Measurements from ENCODE around the gene KCNG2.

Gene KCNG2

DNA sequence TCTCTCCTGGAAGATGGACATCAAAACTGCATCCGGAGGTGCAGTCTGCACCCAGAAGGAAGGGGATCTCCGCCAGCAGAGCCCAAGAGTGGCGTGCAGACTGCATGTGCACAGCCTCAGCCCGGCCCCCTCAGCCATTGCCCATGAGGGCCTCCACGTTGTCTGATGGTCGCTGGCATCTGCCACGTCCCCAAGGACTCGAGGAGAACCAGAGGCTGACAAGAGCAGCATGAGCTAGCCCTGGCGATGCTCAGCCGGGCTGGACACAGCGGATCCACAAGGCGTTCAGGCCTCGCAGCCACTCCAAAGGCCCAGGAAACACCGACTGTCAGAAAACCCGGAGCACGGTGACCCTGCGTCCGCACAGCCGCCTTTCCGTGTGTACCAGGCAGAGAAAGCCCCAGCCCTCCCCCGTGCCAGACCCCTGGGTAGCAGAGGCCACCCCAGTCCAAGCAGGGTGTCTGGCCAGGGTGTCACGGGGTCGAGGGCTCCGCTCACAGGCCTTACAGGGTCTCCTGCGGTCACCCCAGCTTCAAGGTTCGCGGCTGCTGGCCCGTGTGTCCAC lies 105.4 kb downstream of the KCNG2 start:
- Histone ChIP-seq H3K27me3 (ENCODE audit: insufficient read depth, low read length) (no peaks in the 10 kb centered on the region), H2AFZ (ENCODE audit: low read length, unreplicated experiment) (no peak overlapping the region), H3K4me1 (ENCODE audit: control insufficient read depth, insufficient read depth, low read length, unreplicated experiment) (no peaks in the 10 kb centered on the region), H3K36me3 (ENCODE audit: insufficient read depth, low read length) (peaks cover 23% of the 10 kb centered on the region; the same call in 1 of the 2 replicates), H3K79me2 (ENCODE audit: control insufficient read depth, insufficient read depth, low read length, unreplicated experiment) (no peaks in the 10 kb centered on the region), H3K27ac (ENCODE audit: low read depth, low read length) (no peak overlapping the region), H3K4me3 (ENCODE audit: low read depth, low read length) (no peak overlapping the region)

DNA sequence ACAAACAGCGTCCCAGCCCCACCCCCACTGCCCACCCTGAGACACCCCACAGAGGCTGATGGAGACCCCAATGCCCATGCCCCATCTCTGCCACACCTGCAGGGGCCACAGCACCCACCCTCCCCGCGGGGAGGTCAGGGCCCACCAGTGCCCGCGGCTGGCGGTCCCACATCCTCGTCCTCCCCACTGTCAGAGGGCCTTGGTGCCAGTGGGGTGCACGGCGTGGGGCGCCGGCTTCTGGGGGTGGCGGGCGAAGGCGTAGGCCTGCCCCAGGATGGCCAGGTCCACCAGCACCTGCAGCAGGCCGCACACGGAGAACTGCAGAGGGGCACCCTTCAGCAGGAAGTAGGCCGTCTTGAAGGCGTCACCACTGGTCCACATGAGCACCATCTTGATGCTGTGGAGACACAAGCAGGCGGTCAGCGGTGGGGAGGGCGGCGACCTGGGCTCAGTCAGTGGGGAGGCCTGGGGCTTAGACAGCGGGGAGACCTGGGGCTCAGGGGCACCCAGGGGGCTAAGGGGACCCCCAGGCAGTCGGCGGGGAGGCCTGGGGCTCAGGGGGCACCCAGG lies 106.1 kb downstream of the KCNG2 start:
- H2AFZ ChIP-seq (ENCODE audit: low read length, unreplicated experiment) = no peak overlapping the region
- no peak overlapping the region for H3K4me3 ChIP-seq (ENCODE audit: low read depth, low read length)
- H3K4me1 ChIP-seq (ENCODE audit: control insufficient read depth, insufficient read depth, low read length, unreplicated experiment) = no peaks in the 10 kb centered on the region
- H3K27me3 ChIP-seq (ENCODE audit: insufficient read depth, low read length) = no peaks in the 10 kb centered on the region
- peaks cover 24% of the 10 kb centered on the region; the same call in 1 of the 2 replicates for H3K36me3 ChIP-seq (ENCODE audit: insufficient read depth, low read length)
- no peak overlapping the region for H3K27ac ChIP-seq (ENCODE audit: low read depth, low read length)
- H3K79me2 ChIP-seq (ENCODE audit: control insufficient read depth, insufficient read depth, low read length, unreplicated experiment) = no peaks in the 10 kb centered on the region

DNA sequence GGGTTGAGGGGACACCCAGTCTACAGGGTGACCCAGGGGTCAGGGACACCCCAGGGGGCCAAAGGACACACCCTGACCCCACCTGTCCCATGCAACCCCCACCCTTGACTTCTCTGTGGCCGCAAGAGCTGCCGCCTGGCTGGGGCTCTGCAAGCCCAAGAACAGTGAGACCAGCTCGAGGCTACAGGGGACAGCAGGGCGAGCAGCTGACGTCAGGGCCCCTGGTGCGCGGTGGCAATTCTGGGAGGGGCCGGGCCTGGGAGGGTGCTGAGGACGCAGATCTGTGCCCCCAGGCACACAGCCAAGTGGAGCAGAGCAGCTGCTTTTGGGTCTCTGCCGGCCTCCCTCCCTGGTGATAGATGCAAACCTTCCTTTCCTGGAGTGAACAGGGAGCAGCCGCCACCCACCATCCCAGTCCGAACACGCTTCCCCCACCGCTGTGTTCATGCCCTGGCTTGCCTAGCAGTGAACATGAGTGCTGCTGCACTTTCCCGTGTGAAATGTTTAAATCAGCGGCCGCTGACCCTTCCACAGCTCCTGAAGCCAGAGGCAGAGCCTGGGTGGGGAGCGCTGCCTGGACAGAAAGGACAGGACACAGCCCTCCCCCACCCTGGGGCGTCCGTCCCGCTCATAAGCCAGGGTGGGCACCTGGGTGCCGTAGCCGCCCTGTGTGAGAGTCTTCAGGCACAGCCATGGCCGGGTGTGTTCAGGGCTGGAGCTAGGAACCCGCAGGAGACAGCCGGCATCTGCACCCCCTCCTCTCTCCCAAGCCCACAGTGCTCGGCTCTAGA lies 106.8 kb downstream of the KCNG2 start:
- H3K4me3 ChIP-seq (ENCODE audit: low read depth, low read length) = no peak overlapping the region
- no peak overlapping the region for H3K27ac ChIP-seq (ENCODE audit: low read depth, low read length)
- H3K27me3 ChIP-seq (ENCODE audit: insufficient read depth, low read length) = no peaks in the 10 kb centered on the region
- H3K4me1 ChIP-seq (ENCODE audit: control insufficient read depth, insufficient read depth, low read length, unreplicated experiment) = no peaks in the 10 kb centered on the region
- H3K36me3 ChIP-seq (ENCODE audit: insufficient read depth, low read length) = peaks cover 27% of the 10 kb centered on the region; the same call in 1 of the 2 replicates
- H2AFZ ChIP-seq (ENCODE audit: low read length, unreplicated experiment) = no peak overlapping the region
- no peaks in the 10 kb centered on the region for H3K79me2 ChIP-seq (ENCODE audit: control insufficient read depth, insufficient read depth, low read length, unreplicated experiment)

DNA sequence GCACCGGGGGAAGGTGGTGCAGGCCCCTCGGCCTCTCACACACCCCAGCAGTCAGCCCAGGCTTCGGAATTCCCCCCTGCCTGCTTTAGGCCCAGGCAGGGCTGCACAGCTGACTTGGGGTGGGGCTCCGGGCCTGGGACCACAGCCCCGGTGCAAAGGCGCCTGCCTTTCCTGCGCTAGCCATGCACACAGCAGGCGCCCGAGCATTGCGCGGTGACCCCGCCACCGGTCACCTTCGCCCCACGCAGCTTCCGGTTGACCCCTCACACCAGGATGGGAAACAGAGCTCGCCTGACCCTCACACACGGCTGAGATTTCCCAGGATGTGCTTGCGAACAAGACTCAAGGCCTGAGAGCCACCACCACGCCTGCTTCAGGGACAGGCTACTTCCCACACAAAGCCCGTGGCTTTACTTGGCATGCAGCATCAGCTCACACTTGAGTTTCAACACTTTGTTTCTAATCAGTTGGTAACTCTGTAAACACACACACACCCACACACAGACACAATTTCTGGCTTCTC lies 107.7 kb downstream of the KCNG2 start:
- no peak overlapping the region for H2AFZ ChIP-seq (ENCODE audit: low read length, unreplicated experiment)
- H3K27me3 ChIP-seq (ENCODE audit: insufficient read depth, low read length) = no peaks in the 10 kb centered on the region
- no peak overlapping the region for H3K27ac ChIP-seq (ENCODE audit: low read depth, low read length)
- peaks cover 27% of the 10 kb centered on the region; the same call in 1 of the 2 replicates for H3K36me3 ChIP-seq (ENCODE audit: insufficient read depth, low read length)
- no peaks in the 10 kb centered on the region for H3K79me2 ChIP-seq (ENCODE audit: control insufficient read depth, insufficient read depth, low read length, unreplicated experiment)
- H3K4me3 ChIP-seq (ENCODE audit: low read depth, low read length) = no peak overlapping the region
- no peaks in the 10 kb centered on the region for H3K4me1 ChIP-seq (ENCODE audit: control insufficient read depth, insufficient read depth, low read length, unreplicated experiment)

DNA sequence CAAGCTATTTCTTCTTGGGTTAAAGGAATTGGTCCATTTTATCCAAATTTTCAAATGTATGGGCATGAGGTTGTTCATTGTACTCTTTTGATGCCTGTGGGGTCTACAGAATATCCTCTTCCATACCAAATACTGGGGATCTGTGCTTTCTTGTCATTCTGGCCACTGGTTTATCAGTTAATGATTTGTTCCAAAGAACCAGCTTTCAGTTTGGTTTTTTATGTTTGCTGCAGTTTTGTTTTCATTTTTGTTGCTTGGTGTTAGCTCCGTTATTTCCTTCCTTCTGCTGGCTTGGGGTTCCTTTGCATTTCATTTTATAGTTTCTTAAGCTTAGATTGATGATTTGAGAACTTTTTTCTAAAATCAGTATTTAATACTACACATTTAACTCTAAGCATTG lies 108.3 kb downstream of the KCNG2 start:
- Histone ChIP-seq H2AFZ (ENCODE audit: low read length, unreplicated experiment) (no peak overlapping the region), H3K36me3 (ENCODE audit: insufficient read depth, low read length) (peaks cover 27% of the 10 kb centered on the region; the same call in 1 of the 2 replicates), H3K27me3 (ENCODE audit: insufficient read depth, low read length) (no peaks in the 10 kb centered on the region), H3K79me2 (ENCODE audit: control insufficient read depth, insufficient read depth, low read length, unreplicated experiment) (no peaks in the 10 kb centered on the region), H3K27ac (ENCODE audit: low read depth, low read length) (no peak overlapping the region), H3K4me3 (ENCODE audit: low read depth, low read length) (no peak overlapping the region), H3K4me1 (ENCODE audit: control insufficient read depth, insufficient read depth, low read length, unreplicated experiment) (no peaks in the 10 kb centered on the region)

DNA sequence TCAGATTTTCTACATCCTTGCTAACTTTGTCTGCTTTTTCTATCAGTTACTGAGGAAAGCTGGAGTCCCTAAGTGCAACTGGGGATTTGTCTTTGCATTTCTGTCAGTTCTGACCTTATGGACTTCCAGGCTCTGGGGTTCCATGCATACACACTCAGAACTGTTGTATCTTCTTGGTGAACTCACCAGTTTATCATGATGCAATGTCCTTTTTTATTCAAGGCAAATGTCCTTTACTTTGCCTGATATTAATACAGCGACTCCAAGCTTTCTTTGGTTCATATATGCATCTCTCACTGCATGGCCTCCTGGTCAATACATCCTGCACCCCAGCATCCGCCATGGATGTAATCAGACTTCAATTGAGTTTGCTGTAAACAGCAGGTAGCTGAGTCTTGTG lies 109.0 kb downstream of the KCNG2 start:
- Histone ChIP-seq H3K4me1 (ENCODE audit: control insufficient read depth, insufficient read depth, low read length, unreplicated experiment) (no peaks in the 10 kb centered on the region), H3K27me3 (ENCODE audit: insufficient read depth, low read length) (no peaks in the 10 kb centered on the region), H3K36me3 (ENCODE audit: insufficient read depth, low read length) (peaks cover 27% of the 10 kb centered on the region; the same call in 1 of the 2 replicates)

DNA sequence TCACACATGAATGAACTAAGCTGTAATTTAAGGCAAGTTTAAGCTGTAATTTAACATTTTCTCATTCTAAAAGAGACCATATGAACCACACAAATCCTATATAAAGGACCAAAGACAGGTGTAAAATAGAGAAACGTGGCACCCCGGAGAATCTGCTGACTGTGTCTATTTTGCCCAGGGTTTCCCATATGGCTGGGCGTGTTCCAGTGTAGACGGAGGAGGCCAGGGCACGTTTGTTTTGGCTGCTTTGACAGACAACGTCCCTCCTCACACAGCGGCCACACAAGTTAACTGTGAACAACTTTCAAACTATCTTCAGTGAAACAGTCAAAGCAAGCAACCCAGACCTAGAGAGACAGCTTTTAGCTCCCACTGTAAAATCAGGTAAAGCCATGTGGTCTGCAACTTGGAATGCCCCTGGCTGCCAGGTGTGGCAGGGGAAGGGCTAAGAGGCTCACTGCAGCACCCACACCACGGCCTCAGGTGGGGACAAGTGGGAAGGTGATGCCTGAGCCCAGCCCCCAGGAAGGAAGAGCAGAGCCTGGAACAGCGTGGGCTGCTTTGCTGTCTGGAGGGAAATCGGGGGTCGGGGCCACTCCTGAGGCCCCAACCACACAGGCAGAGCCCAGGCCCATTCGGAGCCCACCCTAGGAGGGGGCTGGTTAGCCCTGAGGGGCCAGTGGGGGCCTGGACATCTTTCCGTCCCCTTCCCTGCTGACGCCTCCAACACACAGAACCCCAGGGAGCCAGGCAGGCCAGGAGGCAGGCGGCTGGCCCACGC lies 113.0 kb downstream of the KCNG2 start:
- Histone ChIP-seq H2AFZ (ENCODE audit: low read length, unreplicated experiment) (no peak overlapping the region), H3K27ac (ENCODE audit: low read depth, low read length) (no peak overlapping the region), H3K79me2 (ENCODE audit: control insufficient read depth, insufficient read depth, low read length, unreplicated experiment) (no peaks in the 10 kb centered on the region), H3K27me3 (ENCODE audit: insufficient read depth, low read length) (no peaks in the 10 kb centered on the region), H3K4me3 (ENCODE audit: low read depth, low read length) (no peak overlapping the region), H3K4me1 (ENCODE audit: control insufficient read depth, insufficient read depth, low read length, unreplicated experiment) (no peaks in the 10 kb centered on the region), H3K36me3 (ENCODE audit: insufficient read depth, low read length) (peaks cover 19% of the 10 kb centered on the region; the same call in 1 of the 2 replicates)

More for the DNA sequence above, 109.0 kb downstream of the KCNG2 start:
- Histone ChIP-seq H3K27ac (ENCODE audit: low read depth, low read length) (no peak overlapping the region), H3K79me2 (ENCODE audit: control insufficient read depth, insufficient read depth, low read length, unreplicated experiment) (no peaks in the 10 kb centered on the region), H3K4me3 (ENCODE audit: low read depth, low read length) (no peak overlapping the region), H2AFZ (ENCODE audit: low read length, unreplicated experiment) (no peak overlapping the region)

DNA sequence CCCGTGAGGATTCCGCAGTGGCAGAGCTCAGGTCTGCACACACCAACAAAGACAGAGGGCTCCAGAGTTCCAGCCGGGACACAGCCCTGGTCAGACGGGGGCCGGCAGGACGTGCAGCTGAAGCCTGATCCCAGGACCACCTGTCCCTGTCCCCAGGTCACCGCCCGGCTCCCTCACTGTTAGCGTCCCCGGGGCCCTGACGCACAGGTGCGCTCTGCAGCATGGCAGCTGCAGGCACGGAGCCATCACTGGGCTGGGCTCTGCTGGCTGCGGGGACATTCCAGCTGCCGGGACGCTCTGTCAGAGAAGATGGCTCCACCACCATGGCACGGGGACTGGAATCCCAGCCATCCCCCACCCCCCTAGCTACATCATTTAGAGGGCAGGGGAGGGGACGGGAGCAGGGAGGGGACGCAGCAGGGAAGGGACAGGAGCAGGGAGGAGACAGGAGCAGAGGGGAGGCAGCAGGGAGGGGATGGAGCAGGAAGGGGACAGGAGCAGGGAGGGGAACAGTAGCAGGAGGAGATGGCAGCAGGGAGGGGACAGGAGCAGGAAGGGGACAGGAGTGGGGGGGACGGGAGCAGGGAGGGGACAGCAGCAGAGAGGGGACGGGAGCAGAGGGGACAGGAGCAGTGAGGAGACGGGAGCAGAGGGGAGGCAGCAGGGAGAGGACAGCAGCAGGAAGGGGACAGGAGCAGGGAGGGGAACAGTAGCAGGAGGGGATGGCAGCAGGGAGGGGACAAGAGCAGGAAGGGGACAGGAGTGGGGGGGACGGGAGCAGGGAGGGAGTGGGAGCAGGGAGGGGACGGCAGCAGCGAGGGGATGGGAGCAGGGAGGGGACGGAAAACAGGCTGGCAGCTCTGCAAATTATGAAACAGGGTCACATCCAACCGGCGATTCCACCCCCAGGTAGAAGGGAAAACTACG lies 113.9 kb downstream of the KCNG2 start:
- no peaks in the 10 kb centered on the region for H3K79me2 ChIP-seq (ENCODE audit: control insufficient read depth, insufficient read depth, low read length, unreplicated experiment)
- H3K36me3 ChIP-seq (ENCODE audit: insufficient read depth, low read length) = peaks cover 23% of the 10 kb centered on the region; the same call in 1 of the 2 replicates
- no peaks in the 10 kb centered on the region for H3K27me3 ChIP-seq (ENCODE audit: insufficient read depth, low read length)
- H3K4me3 ChIP-seq (ENCODE audit: low read depth, low read length) = no peak overlapping the region
- no peak overlapping the region for H2AFZ ChIP-seq (ENCODE audit: low read length, unreplicated experiment)
- no peaks in the 10 kb centered on the region for H3K4me1 ChIP-seq (ENCODE audit: control insufficient read depth, insufficient read depth, low read length, unreplicated experiment)
- no peak overlapping the region for H3K27ac ChIP-seq (ENCODE audit: low read depth, low read length)

DNA sequence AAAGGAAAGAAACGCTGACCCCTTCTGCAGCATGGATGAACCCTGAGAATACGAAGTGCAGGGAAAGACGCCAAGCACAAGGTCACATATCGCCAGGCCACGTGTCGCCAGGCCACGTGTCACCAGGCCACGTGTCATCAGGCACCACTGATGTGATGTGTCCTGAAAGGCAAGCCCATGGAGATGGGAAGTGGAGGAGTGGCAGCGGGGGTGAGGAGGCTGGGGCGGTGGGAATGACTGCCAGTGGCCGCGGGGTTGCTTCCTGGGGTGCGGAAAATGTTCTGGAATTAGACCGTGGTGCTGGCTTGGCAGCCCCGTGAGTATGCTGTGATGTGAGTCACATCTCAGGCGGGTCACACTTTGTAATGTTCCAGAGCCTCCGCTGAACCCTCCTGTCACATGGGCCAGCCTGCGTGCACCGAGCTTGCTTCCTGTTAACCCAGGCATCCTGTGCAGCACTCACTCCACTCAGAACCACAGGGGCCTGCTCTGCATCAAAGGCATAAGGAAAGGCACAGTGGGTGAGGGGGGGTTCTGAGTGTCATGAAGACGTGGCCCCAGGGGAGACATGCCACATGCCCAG lies 114.8 kb downstream of the KCNG2 start:
- Histone ChIP-seq H3K4me1 (ENCODE audit: control insufficient read depth, insufficient read depth, low read length, unreplicated experiment) (no peaks in the 10 kb centered on the region), H3K27me3 (ENCODE audit: insufficient read depth, low read length) (no peaks in the 10 kb centered on the region), H2AFZ (ENCODE audit: low read length, unreplicated experiment) (no peak overlapping the region), H3K79me2 (ENCODE audit: control insufficient read depth, insufficient read depth, low read length, unreplicated experiment) (no peaks in the 10 kb centered on the region), H3K27ac (ENCODE audit: low read depth, low read length) (no peak overlapping the region), H3K4me3 (ENCODE audit: low read depth, low read length) (no peak overlapping the region), H3K36me3 (ENCODE audit: insufficient read depth, low read length) (peaks cover 28% of the 10 kb centered on the region; the same call in 1 of the 2 replicates)

All from ACC112 (cell line).